K562 (cell line): ENCODE measurements around the gene DPP3. TPM values are rescaled to one million over a fixed set of nuclear protein-coding genes. Genes with fewer than 3 reads are reported as not detected.

ENCODE experiments used
- ATAC-seq: fragments of 200-7000 bp; cut with Tn5 transposase; 3 replicates; pipeline ENCODE4 v1.9.1; 2020; ENCODE audit warnings: moderate library complexity
- BruUV-seq: library from RNA; stranded (reverse); fragments of 400-500 nt; replicated peaks from 2 replicates; lab custom pipeline; 2021; lab: Mats Ljungman, UMichigan
- CTCF ChIA-PET: fragments of 300-600 bp; formaldehyde crosslinking; extraction: SDS; loops from one replicate; lab custom pipeline; 2021; ENCODE audit warnings: low intra/inter-chr PET ratio; lab: Yijun Ruan, JAX
- POLR2A ChIA-PET: fragments of 300-600, 350-650 bp; sonication (Branson Sonifier 250); formaldehyde crosslinking; extraction: SDS; loops from one replicate; lab custom pipeline; 2021; ENCODE audit warnings: antibody characterized with exemption, inconsistent platforms; lab: Yijun Ruan, JAX
- DNase-seq, 4 experiments: peaks; one replicate each; pipeline versions ENCODE4 v3.0.0 to v3.0.0-alpha.2; 2011 to 2018; ENCODE audit warnings: low spot score in 3 of 4, mixed read lengths in 3 of 4; ENCODE audit errors: extremely low read depth in 1 of 4
- FAIRE-seq: peaks from 2 replicates; lab custom pipeline; 2011; peaks lifted over from hg19 to GRCh38; lab: Jason Lieb, UNC
- H2AFZ ChIP-seq: 2 replicates; pipeline ENCODE4 v1.6.0; 2011; ENCODE audit warnings: low read depth, low read length, control low read depth, inconsistent platforms
- H3K27ac ChIP-seq: fragments of 200-600 bp; 3 replicates; pipeline ENCODE4 v1.8.0; 2011; ENCODE audit warnings: low read depth, mild to moderate bottlenecking, control low read depth, inconsistent platforms, low read length, moderate library complexity, mixed read lengths; ENCODE audit errors: extremely low read depth
- H3K27me3 ChIP-seq, 2 experiments: fragments of 300-600 bp in 1 of 2; 2 replicates in 1 of 2; 3 replicates in 1 of 2; pipeline versions ENCODE4 v1.6.0 to v1.8.0; 2011; ENCODE audit warnings: inconsistent platforms in 2 of 2, low read length in 2 of 2, mild to moderate bottlenecking in 1 of 2, mixed read lengths in 1 of 2, moderate library complexity in 1 of 2; ENCODE audit not compliant: control insufficient read depth in 2 of 2, insufficient read depth in 2 of 2
- H3K36me3 ChIP-seq: fragments of 300-600 bp; 3 replicates; pipeline ENCODE4 v1.8.0; 2011; ENCODE audit warnings: mild to moderate bottlenecking, low read length, inconsistent platforms; ENCODE audit not compliant: control insufficient read depth, insufficient read depth
- H3K4me1 ChIP-seq, 2 experiments: fragments of 200-600 bp in 1 of 2; replicated peaks in 1 of 2; 2 replicates in 1 of 2; 3 replicates in 1 of 2; pipeline versions ENCODE4 v1.5.1 to v1.8.0; 2011; ENCODE audit warnings: inconsistent platforms in 2 of 2, low read length in 2 of 2, mild to moderate bottlenecking in 1 of 2, mixed read lengths in 1 of 2, moderate library complexity in 1 of 2; ENCODE audit not compliant: control insufficient read depth in 2 of 2, insufficient read depth in 2 of 2
- H3K4me2 ChIP-seq: 2 replicates; pipeline ENCODE4 v1.6.1; 2011; ENCODE audit warnings: low read length, control low read depth, inconsistent platforms, mixed read lengths; ENCODE audit not compliant: insufficient read depth
- H3K4me3 ChIP-seq: fragments of 200-600 bp; sonication (generic), shearing (Covaris generic); 2 replicates; pipeline ENCODE4 v1.5.1; 2016; ENCODE audit warnings: control low read depth, inconsistent platforms
- H3K79me2 ChIP-seq: fragments of 200-600 bp; 3 replicates; pipeline ENCODE4 v1.8.0; 2011; ENCODE audit warnings: low read length, inconsistent platforms; ENCODE audit not compliant: control insufficient read depth, insufficient read depth
- H3K9ac ChIP-seq, 2 experiments: 2 replicates each; pipeline versions ENCODE4 v1.6.0 to v1.6.1; 2011; ENCODE audit warnings: low read depth in 2 of 2, low read length in 2 of 2, control low read depth in 1 of 2, inconsistent platforms in 1 of 2, mild to moderate bottlenecking in 1 of 2, mixed read lengths in 1 of 2; ENCODE audit not compliant: insufficient read depth in 1 of 2
- H3K9me1 ChIP-seq: one replicate; pipeline ENCODE4 v1.6.0; 2011; ENCODE audit warnings: inconsistent platforms, mild to moderate bottlenecking, low read length, moderate library complexity; ENCODE audit not compliant: control insufficient read depth, insufficient read depth
- H3K9me3 ChIP-seq: replicated peaks from 2 replicates; pipeline ENCODE4 v1.5.1; 2011; ENCODE audit warnings: low read depth, low read length, inconsistent platforms; ENCODE audit not compliant: control insufficient read depth, insufficient read depth
- H4K20me1 ChIP-seq: replicated peaks from 2 replicates; pipeline ENCODE4 v1.6.1; 2011; ENCODE audit warnings: low read length, inconsistent platforms, mixed read lengths; ENCODE audit not compliant: control insufficient read depth, insufficient read depth
- ARNT ChIP-seq, 2 experiments: fragments of 450-650 bp; IDR thresholded peaks; 2 replicates each; pipeline ENCODE4 v1.6.1; 2016; ENCODE audit warnings: mild to moderate bottlenecking in 1 of 2
- CCAR2 ChIP-seq: fragments of 200-400 bp; formaldehyde crosslinking; IDR thresholded peaks from 2 replicates; pipeline ENCODE4 v1.6.1; 2017; ENCODE audit warnings: mild to moderate bottlenecking, low read depth, low read length
- EHMT2 ChIP-seq: fragments of 450-650 bp; IDR thresholded peaks from 2 replicates; pipeline ENCODE4 v1.6.1; 2018; ENCODE audit warnings: antibody characterized with exemption
- HNRNPLL ChIP-seq: fragments of 200-400 bp; formaldehyde crosslinking; IDR thresholded peaks from 2 replicates; pipeline ENCODE4 v1.6.1; 2017; ENCODE audit warnings: low read length, low read depth, mild to moderate bottlenecking; ENCODE audit not compliant: poor library complexity, severe bottlenecking
- JUND ChIP-seq, 2 experiments: IDR thresholded peaks; 2 replicates in 1 of 2; 3 replicates in 1 of 2; pipeline ENCODE4 v1.6.1; 2011; ENCODE audit warnings: borderline replicate concordance in 2 of 2, low read depth in 2 of 2, low read length in 2 of 2, improper control_type of control experiment in 1 of 2, missing biosample characterization in 1 of 2, missing genetic modification characterization in 1 of 2, missing genetic modification reagents in 1 of 2
- MAFF ChIP-seq: IDR thresholded peaks from 2 replicates; pipeline ENCODE4 v1.6.1; 2012; ENCODE audit warnings: low read length, improper control_type of control experiment
- MTA3 ChIP-seq: fragments of 450-650 bp; formaldehyde crosslinking; IDR thresholded peaks from 2 replicates; pipeline ENCODE4 v1.6.1; 2017; ENCODE audit warnings: mild to moderate bottlenecking, borderline replicate concordance
- NFRKB ChIP-seq: fragments of 450-650 bp; IDR thresholded peaks from 2 replicates; pipeline ENCODE4 v1.6.1; 2016; ENCODE audit warnings: low read depth
- SOX6 ChIP-seq: fragments of 450-650 bp; IDR thresholded peaks from 2 replicates; pipeline ENCODE4 v1.6.1; 2014; ENCODE audit warnings: mild to moderate bottlenecking
- SREBF1 ChIP-seq: fragments of 150-350 bp; IDR thresholded peaks from 2 replicates; pipeline ENCODE4 v1.6.1; 2014; ENCODE audit warnings: antibody characterized with exemption, low read depth, low read length, borderline replicate concordance
- TBP ChIP-seq: optimal IDR thresholded peaks from 2 replicates; pipeline ENCODE3; 2011; ENCODE audit warnings: low read depth, low read length, improper control_type of control experiment
- ZNF133 ChIP-seq: fragments of 250-450 bp; sonication (Bioruptor Pico); IDR thresholded peaks from 2 replicates; pipeline ENCODE4 v1.4.0; 2020; ENCODE audit warnings: mild to moderate bottlenecking
- ZNF384 ChIP-seq: IDR thresholded peaks from 2 replicates; pipeline ENCODE4 v1.6.1; 2012; ENCODE audit warnings: low read depth, low read length, improper control_type of control experiment
- WGBS: fragments of 100-300 bp; shearing (Covaris generic); methylation state at CpG from one replicate; pipeline ENCODE4 v1.1.6; 2016; ENCODE audit warnings: low coverage, mixed read lengths; ENCODE audit not compliant: insufficient coverage; ENCODE audit errors: missing lambda C conversion rate; 5-methylcytosine and 5-hydroxymethylcytosine counted together
- in situ Hi-C: fragments of 300-500 bp; cut with MboI; formaldehyde crosslinking; loops from 4 replicates; pipeline ENCODE4 v1.15.0; 2018; ENCODE audit warnings: inconsistent platforms, mixed read lengths
- intact Hi-C: fragments of 100-400 bp; cut with micrococcal nuclease; formaldehyde crosslinking; loops from 2 replicates; pipeline ENCODE4 v1.14.2; 2022
- polyA plus RNA-seq, 8 experiments: library from polyadenylated mRNA; depleted of rRNA in 4 of 8; stranded (reverse) in 5 of 8; unstranded in 3 of 8; fragments of >200 nt; fragmentation: Nextera tagmentation in 2 of 8; fragmentation: Illumina TruSeq in 1 of 8; extraction: Ambion mirVana in 2 of 8; extraction: Trizol in 1 of 8; gene quantifications; 2 replicates each; pipeline versions ENCODE4 v1.2.1 to v1.2.3, GENCODE V29; 2011 to 2014; ENCODE audit warnings: inconsistent platforms in 1 of 8, missing spikeins in 1 of 8
- total RNA-seq, 7 experiments: library from RNA; depleted of rRNA in 6 of 7; stranded (reverse); fragments of >200 nt in 6 of 7; fragmentation: Illumina TruSeq in 2 of 7; extraction: Trizol in 2 of 7; gene quantifications; 2 replicates each; pipeline versions ENCODE4 v1.2.1 to v1.2.3, GENCODE V29; 2011 to 2021; ENCODE audit warnings: low replicate concordance in 1 of 7
- TF ChIP-seq, protein P1 (sequence below), 2 experiments: IDR thresholded peaks in 1 of 2; conservative IDR thresholded peaks in 1 of 2; 2 replicates each; pipeline ENCODE4 v1.6.1; 2016; ENCODE audit warnings: low read depth in 2 of 2, mild to moderate bottlenecking in 1 of 2, missing compliant biosample characterization in 1 of 2, missing genetic modification characterization in 1 of 2, moderate library complexity in 1 of 2
- TF ChIP-seq, protein P2 (sequence below): sonication (generic); formaldehyde crosslinking; IDR thresholded peaks from 2 replicates; pipeline ENCODE4 v1.9.0; 2022; ENCODE audit warnings: mild to moderate bottlenecking, missing genetic modification reagents
- TF ChIP-seq, protein P3 (sequence below): fragments of 250-450 bp; sonication (Bioruptor Pico); IDR thresholded peaks from 2 replicates; pipeline ENCODE4 v1.4.0; 2020; ENCODE audit warnings: mild to moderate bottlenecking

DPP3 gene
- total and polyA plus RNA-seq, 9 of the 15 experiments (the other 6 are each of a cell fraction or from before 2014, with no cell fraction given), result 3.7 to 69.2 (median 43.3) TPM

DNA sequence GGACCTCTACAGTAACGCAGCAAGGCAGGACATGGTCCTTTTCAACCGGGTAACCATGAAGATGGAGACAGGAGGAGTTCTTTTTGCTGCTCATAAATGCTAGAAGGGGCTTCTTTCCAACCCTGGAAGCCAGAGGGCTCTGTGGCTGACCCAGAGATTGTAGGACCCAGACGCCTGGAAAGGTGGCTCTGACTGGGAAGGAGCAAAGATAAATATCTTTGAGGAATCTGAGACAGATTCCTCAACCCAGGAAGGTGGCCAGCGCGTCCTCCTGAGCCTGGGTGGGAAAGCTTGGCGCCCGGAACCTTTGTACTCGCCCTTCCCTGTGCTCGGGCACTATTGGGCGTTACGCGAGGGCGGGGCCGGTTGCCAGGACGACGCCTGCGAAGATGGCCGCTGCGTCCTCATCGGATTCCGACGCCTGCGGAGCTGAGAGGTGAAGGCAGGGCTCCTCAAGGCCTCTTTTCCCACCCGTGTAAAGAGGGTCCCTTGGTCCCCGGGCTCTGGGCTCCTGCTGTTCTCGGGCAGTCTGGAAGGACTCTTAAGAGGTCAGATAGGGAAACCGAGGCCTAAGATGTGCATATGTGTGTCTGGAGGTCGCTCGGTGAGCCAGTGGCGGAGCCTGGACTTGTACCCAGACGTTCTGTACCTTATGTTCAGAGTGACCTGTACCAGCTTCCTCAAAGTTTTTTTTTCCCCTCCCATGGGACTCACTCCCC is 30.2 kb downstream of the DPP3 start, which contains the start of gene BBS1:
Gene BBS1 (plus strand): TSS at position 365 of the 719 bp plus-strand sequence. CDS start 25 bp downstream, at position 390.
- DNase-seq, result peak; percentile 88 to 91 (median 90)
- CTCF ChIA-PET, result interaction anchor here (0.8 kb wide), 1 partner anchor 102 kb away, joined by 3 read pairs; no protein-coding TSS in a partner anchor
- peak within 1 kb of the TSS; percentile 99 for H2AFZ ChIP-seq
- peaks cover 3 to 9% of the 10 kb centered on the region in 2 experiments; a peak in 4 of 5 replicates for H3K4me1 ChIP-seq
- in situ Hi-C loops (no loop called here), intact Hi-C loops (no loop called here)
- peaks cover 2% of the 10 kb centered on the region for H3K9me1 ChIP-seq
- POLR2A ChIA-PET, result interaction anchor here (0.6 to 2.2 kb wide), 5 partner anchors 24 to 371 kb away, joined by 3 to 10 read pairs (median 3); partner anchors contain the start of gene DPP3
- 1% methylated on average over 31 of the region's 31 CpGs for WGBS
- no peaks in the 10 kb centered on the region for H3K9me3 ChIP-seq
- no TSS peak for BruUV-seq
- peak within 1 kb of the TSS; percentile 66 to 88 for H3K9ac ChIP-seq
- H3K79me2 ChIP-seq, result peaks cover 9% of the 10 kb centered on the region
- H3K27ac ChIP-seq, result peak within 1 kb of the TSS; percentile 77
- no peaks in the 10 kb centered on the region for H3K27me3 ChIP-seq
- peak; percentile 77 for FAIRE-seq
- peak within 1 kb of the TSS; percentile 93 for H3K4me2 ChIP-seq
- H3K4me3 ChIP-seq, result peak within 1 kb of the TSS; percentile 70
- H4K20me1 ChIP-seq, result no peaks in the 10 kb centered on the region
- peak; percentile 100 for ATAC-seq
- peaks cover 4% of the 10 kb centered on the region; the same call in 1 of the 3 replicates for H3K36me3 ChIP-seq
- TF ChIP-seq, protein P1, sequence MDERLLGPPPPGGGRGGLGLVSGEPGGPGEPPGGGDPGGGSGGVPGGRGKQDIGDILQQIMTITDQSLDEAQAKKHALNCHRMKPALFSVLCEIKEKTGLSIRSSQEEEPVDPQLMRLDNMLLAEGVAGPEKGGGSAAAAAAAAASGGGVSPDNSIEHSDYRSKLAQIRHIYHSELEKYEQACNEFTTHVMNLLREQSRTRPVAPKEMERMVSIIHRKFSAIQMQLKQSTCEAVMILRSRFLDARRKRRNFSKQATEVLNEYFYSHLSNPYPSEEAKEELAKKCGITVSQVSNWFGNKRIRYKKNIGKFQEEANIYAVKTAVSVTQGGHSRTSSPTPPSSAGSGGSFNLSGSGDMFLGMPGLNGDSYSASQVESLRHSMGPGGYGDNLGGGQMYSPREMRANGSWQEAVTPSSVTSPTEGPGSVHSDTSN (CRISPR knock-in tag; IDR thresholded peaks at IDR 0.05; ENCODE audit: low read depth), result no peak
- TF ChIP-seq, protein P1 (tag; conservative IDR thresholded peaks at IDR 0.05; ENCODE audit: low read depth), result no peak
- TF ChIP-seq SREBF1 (no peak), EHMT2 (no peak), NFRKB (0 out of 2 replicates have a peak, but pooled peaks have one; percentile 66), TBP (peak; percentile 68), MAFF (no peak), MTA3 (peak; percentile 61; the same call in 1 of the 2 replicates), ARNT (IDR thresholded peaks at IDR 0.05) (peak in 1 of 2 experiments; percentile 75; a peak in 1 of 4 replicates), HNRNPLL (peak; percentile 56), ZNF133 (CRISPR knock-in tag) (no peak), JUND (IDR thresholded peaks at IDR 0.05; ENCODE audit: borderline replicate concordance, low read depth, low read length) (peak; percentile 64), JUND (tag; IDR thresholded peaks at IDR 0.05; ENCODE audit: borderline replicate concordance, low read depth, low read length) (peak; percentile 12; the same call in 1 of the 3 replicates), ZNF384 (peak; percentile 27; the same call in 1 of the 2 replicates), CCAR2 (peak; percentile 62; the same call in 1 of the 2 replicates), SOX6 (peak; percentile 66; the same call in 1 of the 2 replicates)
- TF ChIP-seq, protein P2, sequence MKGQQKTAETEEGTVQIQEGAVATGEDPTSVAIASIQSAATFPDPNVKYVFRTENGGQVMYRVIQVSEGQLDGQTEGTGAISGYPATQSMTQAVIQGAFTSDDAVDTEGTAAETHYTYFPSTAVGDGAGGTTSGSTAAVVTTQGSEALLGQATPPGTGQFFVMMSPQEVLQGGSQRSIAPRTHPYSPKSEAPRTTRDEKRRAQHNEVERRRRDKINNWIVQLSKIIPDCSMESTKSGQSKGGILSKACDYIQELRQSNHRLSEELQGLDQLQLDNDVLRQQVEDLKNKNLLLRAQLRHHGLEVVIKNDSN (CRISPR knock-in tag), result peak; percentile 29; the same call in 1 of the 2 replicates
- TF ChIP-seq, protein P3, sequence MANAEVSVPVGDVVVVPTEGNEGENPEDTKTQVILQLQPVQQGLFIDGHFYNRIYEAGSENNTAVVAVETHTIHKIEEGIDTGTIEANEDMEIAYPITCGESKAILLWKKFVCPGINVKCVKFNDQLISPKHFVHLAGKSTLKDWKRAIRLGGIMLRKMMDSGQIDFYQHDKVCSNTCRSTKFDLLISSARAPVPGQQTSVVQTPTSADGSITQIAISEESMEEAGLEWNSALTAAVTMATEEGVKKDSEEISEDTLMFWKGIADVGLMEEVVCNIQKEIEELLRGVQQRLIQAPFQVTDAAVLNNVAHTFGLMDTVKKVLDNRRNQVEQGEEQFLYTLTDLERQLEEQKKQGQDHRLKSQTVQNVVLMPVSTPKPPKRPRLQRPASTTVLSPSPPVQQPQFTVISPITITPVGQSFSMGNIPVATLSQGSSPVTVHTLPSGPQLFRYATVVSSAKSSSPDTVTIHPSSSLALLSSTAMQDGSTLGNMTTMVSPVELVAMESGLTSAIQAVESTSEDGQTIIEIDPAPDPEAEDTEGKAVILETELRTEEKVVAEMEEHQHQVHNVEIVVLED, result peak; percentile 23; the same call in 1 of the 2 replicates
